ENCODE data around the gene SLC22A9.

DNA sequence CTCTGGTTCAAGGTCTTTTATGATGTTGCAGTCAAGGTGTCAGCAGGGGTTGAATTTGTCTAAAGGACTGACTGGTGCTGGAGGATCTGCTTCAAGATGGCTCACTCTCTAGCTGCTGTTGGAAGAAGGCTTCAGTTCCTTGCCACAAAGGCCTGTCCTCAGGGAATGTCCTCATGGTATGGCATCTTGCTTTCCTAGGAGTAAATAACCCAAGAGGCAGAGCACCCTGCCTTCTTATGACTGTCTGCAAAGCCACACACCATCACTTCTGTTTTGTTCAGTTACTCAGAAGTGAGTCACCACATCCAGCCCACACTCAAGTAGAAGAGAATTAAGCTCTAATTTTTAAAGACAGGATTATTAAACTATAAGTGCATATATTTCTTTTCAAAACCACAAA is 76.1 kb downstream of the SLC22A9 start:
- no peak for TF ChIP-seq CTCF (IDR thresholded peaks at IDR 0.05)
- TF ChIP-seq EZH2 (IDR thresholded peaks at IDR 0.05): no peak

Measured in neural progenitor cell (in vitro differentiated cells).